A673 (cell line): ENCODE results near the gene SLIT1. TPM values are rescaled to one million over a fixed set of nuclear protein-coding genes. Genes with fewer than 3 reads are reported as not detected.

ENCODE experiments used
- BruUV-seq: library from RNA; stranded (reverse); fragments of 400-500 nt; replicated peaks from 2 replicates; lab custom pipeline; 2021; lab: Mats Ljungman, UMichigan
- CTCF ChIA-PET: fragments of 300-600 bp; sonication (Branson Sonifier 250); formaldehyde crosslinking; loops from one replicate; lab custom pipeline; 2022; ENCODE audit warnings: antibody characterized with exemption; lab: Charles Lee
- POLR2A ChIA-PET: fragments of 300-600 bp; sonication (Branson Sonifier 250); formaldehyde crosslinking; loops from one replicate; lab custom pipeline; 2022; ENCODE audit warnings: antibody characterized with exemption; ENCODE audit not compliant: low non-redundant PET; lab: Charles Lee
- DNase-seq: peaks from one replicate; pipeline ENCODE4 v3.0.0-alpha.2; 2015; ENCODE audit warnings: low spot score
- H3K27ac ChIP-seq: fragments of 200-600 bp; sonication (generic); 2 replicates; pipeline ENCODE4 v1.5.1; 2016; ENCODE audit warnings: mixed run types, low read depth, mild to moderate bottlenecking, mixed read lengths, antibody characterized with exemption, low read length; ENCODE audit not compliant: poor library complexity, severe bottlenecking
- H3K27me3 ChIP-seq: fragments of 200-600 bp; sonication (generic); replicated peaks from 2 replicates; pipeline ENCODE4 v1.6.1; 2017; ENCODE audit warnings: mixed run types, low read depth, mild to moderate bottlenecking, mixed read lengths, antibody characterized with exemption, low read length; ENCODE audit not compliant: insufficient read depth, poor library complexity
- H3K36me3 ChIP-seq: fragments of 200-600 bp; sonication (generic); 2 replicates; pipeline ENCODE4 v1.6.1; 2016; ENCODE audit warnings: mixed run types, mild to moderate bottlenecking, mixed read lengths, antibody characterized with exemption, low read length; ENCODE audit not compliant: insufficient read depth, poor library complexity, severe bottlenecking
- H3K4me1 ChIP-seq: fragments of 200-600 bp; sonication (generic); 2 replicates; pipeline ENCODE4 v1.6.1; 2017; ENCODE audit warnings: mixed run types, mild to moderate bottlenecking, mixed read lengths, antibody characterized with exemption, low read length; ENCODE audit not compliant: insufficient read depth, poor library complexity, severe bottlenecking
- H3K4me3 ChIP-seq: fragments of 200-600 bp; sonication (generic); 2 replicates; pipeline ENCODE4 v1.5.1; 2016; ENCODE audit warnings: low read depth, mixed run types, mild to moderate bottlenecking, mixed read lengths, low read length; ENCODE audit not compliant: poor library complexity, severe bottlenecking
- H3K9me3 ChIP-seq: fragments of 200-600 bp; sonication (generic); 2 replicates; pipeline ENCODE4 v1.6.1; 2016; ENCODE audit warnings: mixed run types, low read depth, mild to moderate bottlenecking, mixed read lengths, antibody characterized with exemption, low read length; ENCODE audit not compliant: poor library complexity, severe bottlenecking
- CTCF ChIP-seq: fragments of 300-800, 200-600 bp; sonication (generic); conservative IDR thresholded peaks from 2 replicates; pipeline ENCODE4 v1.5.1; 2017; ENCODE audit warnings: low read depth, mild to moderate bottlenecking, antibody characterized with exemption, low read length, moderate library complexity, mixed read lengths
- EZH2 ChIP-seq: fragments of 200-600 bp; sonication (generic); IDR thresholded peaks from 2 replicates; pipeline ENCODE4 v1.6.1; 2017; ENCODE audit warnings: borderline replicate concordance, low read depth, mild to moderate bottlenecking, mixed read lengths, antibody characterized with exemption, low read length; ENCODE audit not compliant: poor library complexity, severe bottlenecking
- intact Hi-C: fragments of 100-400 bp; cut with micrococcal nuclease; formaldehyde crosslinking; loops from one replicate; pipeline ENCODE4 v1.10.0; 2022; ENCODE audit not compliant: unreplicated experiment
- total RNA-seq: library from RNA; stranded (reverse); gene quantifications from 2 replicates; pipeline ENCODE4 v1.2.3, GENCODE V29; 2021

SLIT1 gene
- total RNA-seq, 1 experiment from 2014 or later: 0.43 TPM

GRCh38 chr10:97106207-97106606 lies 79.6 kb downstream of the SLIT1 start:
- H3K36me3 ChIP-seq: no peaks in the 10 kb centered on the region
- no peaks in the 10 kb centered on the region for H3K9me3 ChIP-seq
- H3K27ac ChIP-seq: no peak overlapping the region
- DNase-seq: no peak
- POLR2A ChIA-PET: no interaction called here
- no peaks in the 10 kb centered on the region for H3K4me1 ChIP-seq
- CTCF ChIA-PET: no interaction called here
- intact Hi-C loops: no loop called here
- BruUV-seq: no TSS peak
- H3K27me3 ChIP-seq: peaks cover 22% of the 10 kb centered on the region
- no peak overlapping the region for H3K4me3 ChIP-seq
- TF ChIP-seq EZH2 (no peak), CTCF (no peak)

GRCh38 chr10:97105303-97105702 lies 80.5 kb downstream of the SLIT1 start:
- CTCF ChIA-PET: no interaction called here

GRCh38 chr10:97103316-97104080 lies 82.3 kb downstream of the SLIT1 start:
- Histone ChIP-seq H3K27ac (no peak overlapping the region), H3K4me1 (no peaks in the 10 kb centered on the region), H3K36me3 (no peaks in the 10 kb centered on the region), H3K4me3 (no peak overlapping the region), H3K9me3 (no peaks in the 10 kb centered on the region), H3K27me3 (peaks cover 3% of the 10 kb centered on the region)
- ChIA-PET POLR2A (interaction anchor here (0.5 kb wide), 1 partner anchor 20 kb away, joined by 3 read pairs; no protein-coding TSS in a partner anchor), CTCF (no interaction called here)
- intact Hi-C loops: no loop called here
- TF ChIP-seq EZH2: no peak
- TF ChIP-seq CTCF: no peak
- DNase-seq: no peak
- BruUV-seq: no TSS peak

More at GRCh38 chr10:97105303-97105702, 80.5 kb downstream of the SLIT1 start:
- Histone ChIP-seq H3K4me1 (no peaks in the 10 kb centered on the region), H3K27me3 (peaks cover 18% of the 10 kb centered on the region), H3K4me3 (no peak overlapping the region), H3K9me3 (no peaks in the 10 kb centered on the region), H3K36me3 (no peaks in the 10 kb centered on the region), H3K27ac (no peak overlapping the region)
- POLR2A ChIA-PET: no interaction called here
- no TSS peak for BruUV-seq
- intact Hi-C loops: no loop called here
- TF ChIP-seq EZH2 (no peak), CTCF (no peak)
- no peak for DNase-seq
